ENCODE data around the gene CREBBP.

GRCh38 chr16:3861808-3862451 lies 18.6 kb downstream of the CREBBP start:
- TF ChIP-seq POLR2A (IDR thresholded peaks at IDR 0.05) (no peak), CTCF (IDR thresholded peaks at IDR 0.05) (no peak), EP300 (IDR thresholded peaks at IDR 0.05) (no peak)
